ENCODE results near the gene NPPC. TPM values are rescaled to one million over a fixed set of nuclear protein-coding genes. Genes with fewer than 3 reads are reported as not detected.

NPPC gene
- total RNA-seq, 1 donor from 2014 or later, result not detected

- DNase-seq (ENCODE audit: extremely low spot score, unreplicated experiment), result peak; percentile 95
- TF ChIP-seq, protein P1, sequence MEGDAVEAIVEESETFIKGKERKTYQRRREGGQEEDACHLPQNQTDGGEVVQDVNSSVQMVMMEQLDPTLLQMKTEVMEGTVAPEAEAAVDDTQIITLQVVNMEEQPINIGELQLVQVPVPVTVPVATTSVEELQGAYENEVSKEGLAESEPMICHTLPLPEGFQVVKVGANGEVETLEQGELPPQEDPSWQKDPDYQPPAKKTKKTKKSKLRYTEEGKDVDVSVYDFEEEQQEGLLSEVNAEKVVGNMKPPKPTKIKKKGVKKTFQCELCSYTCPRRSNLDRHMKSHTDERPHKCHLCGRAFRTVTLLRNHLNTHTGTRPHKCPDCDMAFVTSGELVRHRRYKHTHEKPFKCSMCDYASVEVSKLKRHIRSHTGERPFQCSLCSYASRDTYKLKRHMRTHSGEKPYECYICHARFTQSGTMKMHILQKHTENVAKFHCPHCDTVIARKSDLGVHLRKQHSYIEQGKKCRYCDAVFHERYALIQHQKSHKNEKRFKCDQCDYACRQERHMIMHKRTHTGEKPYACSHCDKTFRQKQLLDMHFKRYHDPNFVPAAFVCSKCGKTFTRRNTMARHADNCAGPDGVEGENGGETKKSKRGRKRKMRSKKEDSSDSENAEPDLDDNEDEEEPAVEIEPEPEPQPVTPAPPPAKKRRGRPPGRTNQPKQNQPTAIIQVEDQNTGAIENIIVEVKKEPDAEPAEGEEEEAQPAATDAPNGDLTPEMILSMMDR (IDR thresholded peaks at IDR 0.05), result peak; percentile 97
Observed at GRCh38 chr2:231925303-231926179, 655 bp downstream of the NPPC start.

DNA sequence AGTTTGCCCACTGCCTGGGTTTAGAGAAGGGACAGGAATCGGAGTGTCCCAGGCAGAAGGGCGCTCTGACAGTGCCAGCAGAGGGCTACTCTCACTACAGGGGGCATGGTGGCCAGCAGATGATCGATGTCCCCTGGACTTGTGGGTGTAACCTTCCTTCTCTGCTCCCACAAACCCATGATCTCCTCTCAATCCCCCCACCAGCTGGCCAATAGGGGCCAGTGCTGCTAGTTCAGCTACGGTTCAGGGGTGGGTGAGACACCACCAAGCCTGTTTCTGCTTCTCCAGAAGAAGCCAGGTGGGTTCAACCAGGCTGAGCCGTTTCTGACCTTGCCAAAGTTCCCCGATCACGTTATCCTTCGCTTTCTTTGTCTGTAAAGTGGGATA is 1.3 kb downstream of the NPPC start:
- no peaks in the 10 kb centered on the region for H3K36me3 Mint-ChIP-seq (ENCODE audit: unreplicated experiment)
- H3K4me3 Mint-ChIP-seq (ENCODE audit: unreplicated experiment), result no peak overlapping the region
- H3K27me3 Mint-ChIP-seq (ENCODE audit: unreplicated experiment), result peaks cover 66% of the 10 kb centered on the region
- H3K27ac Mint-ChIP-seq (ENCODE audit: unreplicated experiment), result no peak overlapping the region
- no peak for DNase-seq (ENCODE audit: extremely low spot score, unreplicated experiment)
- TF ChIP-seq, protein P1 (IDR thresholded peaks at IDR 0.05), result no peak
- peaks cover 6% of the 10 kb centered on the region for H3K4me1 Mint-ChIP-seq (ENCODE audit: unreplicated experiment)
- no peaks in the 10 kb centered on the region for H3K9me3 Mint-ChIP-seq (ENCODE audit: unreplicated experiment)

More at GRCh38 chr2:231925303-231926179, 655 bp downstream of the NPPC start:
- peaks cover 62% of the 10 kb centered on the region for H3K27me3 Mint-ChIP-seq (ENCODE audit: unreplicated experiment)
- no peaks in the 10 kb centered on the region for H3K9me3 Mint-ChIP-seq (ENCODE audit: unreplicated experiment)
- no peak overlapping the region for H3K27ac Mint-ChIP-seq (ENCODE audit: unreplicated experiment)
- H3K4me3 Mint-ChIP-seq (ENCODE audit: unreplicated experiment), result peak overlapping the region; percentile 52
- peaks cover 6% of the 10 kb centered on the region for H3K4me1 Mint-ChIP-seq (ENCODE audit: unreplicated experiment)
- no peaks in the 10 kb centered on the region for H3K36me3 Mint-ChIP-seq (ENCODE audit: unreplicated experiment)

GRCh38 chr2:231923951-231924888 is 2.0 kb downstream of the NPPC start:
- no peak overlapping the region for H3K4me3 Mint-ChIP-seq (ENCODE audit: unreplicated experiment)
- TF ChIP-seq, protein P1 (IDR thresholded peaks at IDR 0.05), result no peak
- no peaks in the 10 kb centered on the region for H3K36me3 Mint-ChIP-seq (ENCODE audit: unreplicated experiment)
- H3K9me3 Mint-ChIP-seq (ENCODE audit: unreplicated experiment), result no peaks in the 10 kb centered on the region
- peaks cover 68% of the 10 kb centered on the region for H3K27me3 Mint-ChIP-seq (ENCODE audit: unreplicated experiment)
- DNase-seq (ENCODE audit: extremely low spot score, unreplicated experiment), result no peak
- H3K27ac Mint-ChIP-seq (ENCODE audit: unreplicated experiment), result no peak overlapping the region
- peaks cover 6% of the 10 kb centered on the region for H3K4me1 Mint-ChIP-seq (ENCODE audit: unreplicated experiment)

- no peak for DNase-seq (ENCODE audit: extremely low spot score, unreplicated experiment)
- TF ChIP-seq, protein P1 (IDR thresholded peaks at IDR 0.05), result no peak
- Mint-ChIP-seq H3K27me3 (ENCODE audit: unreplicated experiment) (peaks cover 57% of the 10 kb centered on the region), H3K9me3 (ENCODE audit: unreplicated experiment) (no peaks in the 10 kb centered on the region), H3K27ac (ENCODE audit: unreplicated experiment) (no peak overlapping the region), H3K4me1 (ENCODE audit: unreplicated experiment) (peaks cover 9% of the 10 kb centered on the region), H3K4me3 (ENCODE audit: unreplicated experiment) (no peak overlapping the region), H3K36me3 (ENCODE audit: unreplicated experiment) (no peaks in the 10 kb centered on the region)
Observed at GRCh38 chr2:231923010-231923344, 3.2 kb downstream of the NPPC start.

All from osteocyte (in vitro differentiated cells).